ENCODE data around the gene ARL15. TPM values are rescaled to one million over a fixed set of nuclear protein-coding genes. Genes with fewer than 3 reads are reported as not detected.

Gene ARL15
- total RNA-seq, 4 donors from 2014 or later = 10.6 to 24.0 (median 18.9) TPM

DNA sequence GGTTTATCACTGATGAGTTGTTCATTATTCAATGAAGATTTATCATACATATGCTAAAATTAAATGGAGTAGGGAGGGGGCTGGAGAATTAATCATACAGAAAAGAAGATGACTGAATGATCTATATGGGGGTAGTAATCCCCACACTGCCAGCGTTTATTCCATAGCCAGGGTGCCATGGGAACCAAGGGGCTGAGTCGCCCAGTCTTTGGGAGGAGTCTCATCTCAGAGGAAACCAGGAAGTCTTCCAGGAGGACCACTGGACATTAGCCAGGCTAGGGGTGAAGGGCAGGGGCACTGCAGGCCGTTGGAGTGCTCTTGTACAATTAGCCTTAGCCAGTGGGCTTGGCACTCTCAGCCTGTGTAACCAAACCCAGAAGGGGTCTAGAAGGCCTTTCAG, 226.5 kb downstream of the ARL15 start:
- Histone ChIP-seq H3K36me3 (no peaks in the 10 kb centered on the region), H3K27me3 (no peaks in the 10 kb centered on the region), H3K27ac (no peak overlapping the region), H3K4me1 (peaks cover 0 to 3% (median 0%) of the 10 kb centered on the region in 3 donors), H3K9me3 (no peaks in the 10 kb centered on the region), H3K4me3 (no peak overlapping the region)
- 69 to 83% methylated on average over 1 to 2 of the region's 3 CpGs for WGBS, 2 donors (ENCODE audit: low coverage in 1 of 2)
- no peak for TF ChIP-seq POLR2A (IDR thresholded peaks at IDR 0.05)
- TF ChIP-seq EP300 (IDR thresholded peaks at IDR 0.05) = no peak
- TF ChIP-seq CTCF (IDR thresholded peaks at IDR 0.05) = no peak
- no peak for TF ChIP-seq POLR2AphosphoS5 (IDR thresholded peaks at IDR 0.05)
- ATAC-seq = no peak

GRCh38 chr5:54083245-54083644, 227.1 kb downstream of the ARL15 start:
- Histone ChIP-seq H3K27ac (no peak overlapping the region), H3K4me1 (peaks cover 0 to 3% (median 0%) of the 10 kb centered on the region in 3 donors), H3K9me3 (no peaks in the 10 kb centered on the region), H3K27me3 (no peaks in the 10 kb centered on the region), H3K4me3 (no peak overlapping the region), H3K36me3 (no peaks in the 10 kb centered on the region)
- WGBS, 2 donors (ENCODE audit: low coverage in 1 of 2) = 89 to 100% methylated on average over 1 of the region's 1 CpG
- no peak for TF ChIP-seq CTCF (IDR thresholded peaks at IDR 0.05)
- no peak for TF ChIP-seq POLR2A (IDR thresholded peaks at IDR 0.05)
- no peak for TF ChIP-seq EP300 (IDR thresholded peaks at IDR 0.05)
- no peak for TF ChIP-seq POLR2AphosphoS5 (IDR thresholded peaks at IDR 0.05)
- no peak for ATAC-seq

DNA sequence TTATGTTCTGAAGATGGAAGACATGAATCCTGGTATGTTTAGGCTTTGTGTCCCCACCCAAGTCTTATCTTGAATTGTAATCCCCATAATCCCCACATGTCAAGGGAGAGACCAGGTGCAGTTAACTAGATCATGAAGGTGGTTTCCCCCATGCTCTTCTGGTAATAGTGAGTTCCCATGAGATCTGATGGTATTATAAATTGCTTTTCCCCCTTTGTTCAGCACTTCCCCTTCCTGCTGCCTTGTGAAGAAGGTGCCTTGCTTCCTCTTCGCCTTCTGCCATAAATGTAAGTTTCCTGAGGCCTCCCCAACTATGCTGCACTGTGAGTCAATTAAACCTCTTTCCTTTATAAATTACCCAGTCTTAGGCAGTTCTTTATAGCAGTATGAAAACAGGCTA, 229.0 kb downstream of the ARL15 start:
- Histone ChIP-seq H3K9me3 (no peaks in the 10 kb centered on the region), H3K36me3 (no peaks in the 10 kb centered on the region), H3K4me3 (no peak overlapping the region), H3K27me3 (no peaks in the 10 kb centered on the region), H3K4me1 (no peaks in the 10 kb centered on the region), H3K27ac (no peak overlapping the region)
- no peak for ATAC-seq
- TF ChIP-seq POLR2A (IDR thresholded peaks at IDR 0.05) (no peak), POLR2AphosphoS5 (IDR thresholded peaks at IDR 0.05) (no peak), EP300 (IDR thresholded peaks at IDR 0.05) (no peak), CTCF (IDR thresholded peaks at IDR 0.05) (no peak)
- WGBS, 2 donors (ENCODE audit: low coverage in 1 of 2) = 100% methylated on average over 1 of the region's 1 CpG

DNA sequence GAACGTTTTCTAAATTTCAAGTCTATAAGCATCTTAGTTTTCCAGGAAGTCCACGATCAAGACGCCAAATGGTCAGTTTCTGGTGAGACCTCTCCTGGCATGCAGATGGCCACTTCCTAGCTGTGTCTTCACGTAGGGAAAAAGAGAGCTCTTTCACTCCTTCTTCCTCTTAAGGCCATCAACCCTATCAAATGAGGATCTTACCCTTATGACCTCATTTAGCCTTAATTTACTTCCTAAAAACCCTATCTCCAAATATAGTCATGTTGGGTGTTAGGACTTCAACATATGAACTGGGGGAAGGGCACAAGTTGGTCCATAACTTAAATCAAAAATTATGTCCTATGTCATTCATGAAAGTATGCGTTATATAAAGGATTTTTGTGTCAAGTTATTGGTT, 229.5 kb downstream of the ARL15 start:
- Histone ChIP-seq H3K36me3 (no peaks in the 10 kb centered on the region), H3K9me3 (no peaks in the 10 kb centered on the region), H3K4me3 (no peak overlapping the region), H3K27ac (no peak overlapping the region), H3K4me1 (no peaks in the 10 kb centered on the region), H3K27me3 (no peaks in the 10 kb centered on the region)
- TF ChIP-seq CTCF (IDR thresholded peaks at IDR 0.05) = no peak
- no peak for TF ChIP-seq POLR2A (IDR thresholded peaks at IDR 0.05)
- TF ChIP-seq EP300 (IDR thresholded peaks at IDR 0.05) = no peak
- TF ChIP-seq POLR2AphosphoS5 (IDR thresholded peaks at IDR 0.05) = no peak
- no peak for ATAC-seq
- 90% methylated on average over 5 of the region's 5 CpGs for WGBS, 2 donors (ENCODE audit: low coverage in 1 of 2)

DNA sequence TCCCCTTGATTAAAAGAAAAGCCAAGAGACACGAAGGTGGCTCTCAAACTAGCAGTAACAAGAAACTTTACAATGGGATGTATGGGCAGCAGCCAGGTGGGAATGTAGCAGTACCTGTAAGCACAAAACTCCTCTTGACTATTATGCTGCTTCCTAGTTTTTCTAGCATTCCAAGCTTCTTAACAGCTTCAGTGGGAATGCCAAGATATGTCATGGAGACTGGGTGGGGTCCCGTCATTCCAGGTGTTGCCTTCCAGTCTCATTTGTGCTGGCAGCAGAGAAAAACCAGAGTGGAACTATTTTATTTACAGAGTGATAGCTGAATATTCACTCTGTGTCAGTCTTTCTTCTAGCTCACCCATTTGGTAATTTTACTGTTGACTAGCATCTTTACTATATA, 236.6 kb downstream of the ARL15 start:
- peaks cover 0 to 8% of the 10 kb centered on the region in 2 donors for H3K36me3 ChIP-seq
- TF ChIP-seq CTCF (IDR thresholded peaks at IDR 0.05) (no peak), POLR2AphosphoS5 (IDR thresholded peaks at IDR 0.05) (no peak), EP300 (IDR thresholded peaks at IDR 0.05) (no peak), POLR2A (IDR thresholded peaks at IDR 0.05) (no peak)
- no peaks in the 10 kb centered on the region for H3K4me1 ChIP-seq
- WGBS, 2 donors (ENCODE audit: low coverage in 1 of 2) = 53 to 66% methylated on average over 2 of the region's 2 CpGs
- H3K9me3 ChIP-seq = no peaks in the 10 kb centered on the region
- H3K4me3 ChIP-seq = no peak overlapping the region
- no peak for ATAC-seq
- no peak overlapping the region for H3K27ac ChIP-seq
- no peaks in the 10 kb centered on the region for H3K27me3 ChIP-seq
